Stimulated activated CD4-positive, alpha-beta T cell treated with anti-CD3 and anti-CD28 coated beads, Interleukin-1b, Interleukin-23, amount 100 ng/mL, for 24 hours (primary cell): ENCODE measurements around the gene GUK1.

Experiments used
- DNase-seq, 4 experiments: peaks; one replicate each; pipeline ENCODE4 v3.0.0-alpha.2; 2020; ENCODE audit warnings: low read depth in 4 of 4, low spot score in 1 of 4

Gene GUK1

DNA sequence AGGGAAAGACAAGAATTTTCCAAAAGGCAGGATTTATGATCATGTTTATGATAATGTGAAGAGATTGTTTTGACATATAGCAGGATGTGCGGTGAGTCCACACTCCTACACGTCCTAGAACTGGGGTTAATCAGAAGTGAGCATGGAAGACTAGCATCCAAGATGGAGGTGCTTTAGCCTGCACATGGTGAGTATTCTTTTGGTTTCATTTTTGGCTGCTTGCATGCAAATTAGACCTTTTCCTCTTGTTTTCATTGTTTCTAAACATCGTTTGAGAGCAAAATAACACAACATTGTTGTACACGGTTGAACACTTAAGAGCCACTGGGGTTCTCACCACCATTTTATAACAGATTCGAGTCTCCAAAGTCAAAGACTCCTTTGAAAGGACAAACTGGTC lies 14.9 kb upstream of the GUK1 start:
- DNase-seq, result no peak

- DNase-seq, result no peak
These were observed 8.3 kb upstream of the GUK1 start for GRCh38 chr1:228131766-228132165.

- no peak for DNase-seq
These were observed 5.5 kb upstream of the GUK1 start for GRCh38 chr1:228134591-228134990.

GRCh38 chr1:228136901-228137300 lies 3.2 kb upstream of the GUK1 start:
- DNase-seq, result no peak

- DNase-seq, result no peak
These were observed 611 bp upstream of the GUK1 start for GRCh38 chr1:228139406-228139930.

DNA sequence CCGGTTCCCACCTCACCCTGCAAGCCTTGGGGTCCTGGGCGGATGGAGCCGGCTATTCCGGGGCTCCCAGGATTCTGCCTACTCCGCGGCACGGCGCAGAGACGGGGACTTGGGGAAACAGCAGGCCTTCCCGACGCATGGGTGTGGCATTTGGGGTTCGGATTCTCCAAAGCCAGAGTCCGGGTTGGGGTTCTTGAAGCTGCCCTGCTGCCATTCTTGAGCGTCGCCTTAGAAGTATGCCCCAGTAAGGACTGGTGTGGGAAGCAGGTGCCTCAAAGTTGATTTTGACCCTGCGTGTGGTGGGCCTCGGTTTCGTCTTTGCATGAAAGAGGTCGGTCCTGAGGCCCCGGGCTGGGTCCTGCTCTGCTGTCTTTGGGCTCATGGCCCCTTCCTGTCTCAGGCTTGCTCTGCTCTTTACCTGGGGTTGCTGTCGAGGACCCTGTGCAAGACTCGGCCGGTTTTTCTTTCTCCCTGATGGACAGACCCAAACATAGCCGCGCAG lies 696 bp downstream of the GUK1 start:
- no peak for DNase-seq

DNA sequence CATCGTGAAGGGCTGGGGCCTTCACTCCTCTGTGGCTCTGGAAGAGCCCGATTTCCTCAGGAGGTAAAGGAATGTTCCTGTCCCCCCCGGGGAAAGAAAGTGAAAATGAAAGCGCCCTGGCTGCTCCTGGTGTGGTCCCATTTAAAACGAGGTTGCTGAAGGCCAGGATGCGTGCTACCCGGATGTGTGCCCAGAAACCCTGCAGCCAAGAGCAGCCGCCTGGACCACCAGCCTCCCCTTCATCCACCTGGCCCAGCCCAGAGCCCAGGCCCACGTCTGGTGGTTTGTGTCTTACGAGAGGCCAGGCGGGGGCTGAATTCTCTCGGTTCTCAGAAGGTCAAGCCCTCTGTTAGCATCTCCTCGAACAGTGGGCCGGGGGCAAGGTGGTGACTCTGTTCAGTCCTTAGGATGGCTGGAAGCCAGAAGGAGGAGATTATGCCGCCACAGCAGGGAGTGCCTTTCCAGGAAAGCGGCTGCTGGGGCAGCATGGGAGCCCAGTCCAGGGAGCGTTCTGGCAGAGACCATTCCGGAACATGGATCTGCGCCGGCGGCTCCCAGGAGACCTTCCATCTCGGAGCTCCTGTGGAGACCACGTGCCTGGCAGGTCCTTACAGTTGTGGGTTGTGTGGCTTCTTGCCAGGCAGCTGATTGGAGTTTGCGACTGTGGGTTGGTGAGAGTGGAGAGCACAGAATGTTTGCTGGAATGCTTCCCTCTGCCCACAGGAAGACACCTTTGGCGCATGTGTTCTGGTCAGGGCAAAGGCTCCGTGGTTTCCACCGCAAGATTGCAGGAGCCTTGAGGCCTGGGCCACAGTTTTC lies 1.4 kb downstream of the GUK1 start:
- DNase-seq, result no peak

- no peak for DNase-seq
These were observed 2.1 kb downstream of the GUK1 start for GRCh38 chr1:228142155-228142691.

DNA sequence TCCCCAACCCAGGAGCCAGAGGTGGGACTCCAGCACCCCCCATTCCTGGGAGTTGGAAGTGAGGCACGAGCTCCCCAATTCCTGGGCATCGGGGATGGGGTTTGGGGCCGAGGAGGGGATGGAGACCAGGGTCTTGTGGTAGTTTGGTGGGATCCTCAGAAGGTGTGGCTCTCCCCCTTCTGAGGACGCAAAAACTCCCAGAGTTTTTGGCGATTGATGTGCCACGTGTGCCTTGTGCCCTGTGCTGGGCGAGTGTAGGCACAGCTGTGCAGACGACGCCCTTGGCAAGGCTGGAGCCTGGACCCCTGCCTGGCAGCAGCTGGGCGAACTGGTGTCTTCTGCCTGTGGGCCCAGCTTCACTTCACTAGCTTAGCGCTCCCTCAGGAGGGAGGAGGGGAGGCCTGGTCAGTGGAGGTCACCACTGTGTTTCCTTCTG lies 2.6 kb downstream of the GUK1 start:
- no peak for DNase-seq

DNA sequence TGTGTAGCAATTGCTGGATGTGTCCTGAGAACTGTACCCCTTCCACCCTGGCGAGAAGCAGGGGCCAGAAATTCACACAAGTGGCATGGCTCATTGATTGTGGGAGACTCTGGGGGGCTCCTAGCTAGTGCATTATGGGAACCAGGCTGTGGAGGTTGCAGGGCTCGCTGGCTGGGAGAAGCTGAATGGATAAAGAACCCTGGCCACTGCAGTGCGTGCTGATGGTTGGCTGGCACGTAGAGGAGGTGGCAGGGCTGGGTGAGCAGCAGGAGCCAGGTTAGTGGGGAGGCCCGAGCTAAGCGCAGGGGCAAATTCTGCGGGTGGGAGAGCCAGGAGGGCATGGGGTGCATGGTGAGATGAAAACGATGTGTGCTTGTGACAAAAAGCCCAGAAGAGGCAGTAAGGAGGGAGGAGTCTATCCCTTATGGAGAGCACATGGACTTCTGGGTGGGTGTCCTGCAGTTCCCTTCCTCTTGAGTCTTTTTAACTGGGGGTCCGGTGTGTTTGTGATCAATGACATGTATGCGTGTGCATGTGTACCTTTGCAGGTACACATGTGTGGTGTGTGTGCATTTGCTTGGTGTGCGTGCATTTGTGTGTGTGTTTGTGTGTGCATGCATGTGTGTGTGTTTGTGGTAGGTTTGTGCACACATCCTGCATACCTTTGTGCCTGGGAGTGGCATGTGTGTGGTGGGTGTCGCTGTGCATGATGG lies 3.6 kb downstream of the GUK1 start:
- DNase-seq, result no peak

- DNase-seq, result no peak
These were observed 4.3 kb downstream of the GUK1 start for GRCh38 chr1:228144193-228144992.

DNA sequence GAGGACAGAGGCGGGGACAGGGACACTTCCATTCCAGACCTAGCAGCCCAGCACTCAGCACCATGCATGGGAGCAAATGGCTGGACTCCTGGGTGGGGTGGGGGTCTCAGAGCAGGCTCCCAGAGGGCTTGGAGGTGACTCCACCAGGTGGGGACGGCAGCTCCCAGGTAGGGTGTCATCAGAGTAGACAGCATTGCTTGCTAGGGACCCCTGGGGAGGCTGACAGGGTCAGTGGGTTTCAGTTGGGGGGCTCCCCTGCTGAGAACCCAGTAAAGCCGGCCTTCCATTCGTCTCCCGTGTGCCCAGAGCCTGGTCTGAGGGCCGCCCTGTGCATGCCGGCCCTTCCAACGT lies 4.9 kb downstream of the GUK1 start:
- no peak for DNase-seq

DNA sequence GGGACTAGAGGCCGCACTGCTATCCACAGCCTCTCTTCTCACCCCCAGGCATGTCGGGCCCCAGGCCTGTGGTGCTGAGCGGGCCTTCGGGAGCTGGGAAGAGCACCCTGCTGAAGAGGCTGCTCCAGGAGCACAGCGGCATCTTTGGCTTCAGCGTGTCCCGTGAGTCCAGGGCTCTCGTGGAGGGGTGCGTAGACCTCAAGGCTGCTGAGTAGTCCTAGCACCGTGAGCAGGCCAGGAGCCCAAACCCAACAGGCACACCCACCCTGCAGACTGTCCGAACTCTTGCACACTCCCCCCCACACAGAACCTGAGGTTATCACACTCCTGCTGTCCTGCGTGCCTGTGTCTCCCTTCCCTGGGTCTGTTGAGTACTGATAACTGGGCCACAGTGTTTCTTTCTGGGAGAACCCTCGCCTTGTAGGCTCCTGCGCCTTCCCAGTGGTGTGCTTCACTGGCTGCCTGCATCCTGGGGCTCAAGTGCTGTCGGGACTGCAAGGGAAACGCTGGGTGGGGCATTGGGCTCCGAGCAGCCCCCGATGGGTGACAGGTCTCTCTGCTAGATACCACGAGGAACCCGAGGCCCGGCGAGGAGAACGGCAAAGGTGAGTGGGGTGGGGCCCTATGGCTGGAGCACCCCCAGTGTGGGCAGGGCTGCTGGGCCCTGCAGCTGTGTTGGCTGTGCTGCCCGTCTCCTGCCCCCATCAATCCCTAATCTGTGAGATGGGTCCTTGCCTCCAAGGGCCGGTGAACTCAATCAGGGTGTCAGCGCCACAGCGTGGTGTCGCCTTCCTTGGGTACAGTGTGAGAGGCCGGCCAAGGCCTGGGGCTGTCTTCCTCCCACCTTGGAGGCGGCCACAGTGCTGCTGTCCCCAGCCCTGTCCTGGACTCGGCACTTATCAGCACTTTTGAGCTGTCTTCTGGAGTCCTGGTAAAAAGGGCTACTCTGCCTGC lies 5.7 kb downstream of the GUK1 start:
- no peak for DNase-seq

GRCh38 chr1:228146417-228147150 lies 6.5 kb downstream of the GUK1 start:
- DNase-seq, result no peak

GRCh38 chr1:228147151-228147693 lies 7.1 kb downstream of the GUK1 start:
- DNase-seq, result no peak

DNA sequence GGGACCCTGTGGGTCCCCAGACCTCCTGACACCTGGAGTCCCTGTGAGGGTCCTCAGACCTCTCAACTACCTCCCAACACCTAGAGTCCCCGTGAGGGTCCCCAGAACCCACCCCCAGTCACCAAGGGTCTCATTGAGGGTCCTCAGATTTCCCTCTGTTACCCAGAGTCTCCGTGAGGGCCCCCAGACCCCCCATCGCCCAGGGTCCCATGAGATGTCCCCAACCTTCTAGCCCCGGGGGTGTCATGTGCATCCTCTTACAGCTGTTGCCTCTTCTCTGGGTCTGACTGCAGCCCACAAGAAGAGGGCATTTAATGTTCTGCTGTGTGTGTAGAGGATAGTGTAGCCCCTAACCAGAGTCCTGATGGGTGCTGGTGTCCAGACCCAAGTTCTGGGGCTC lies 7.7 kb downstream of the GUK1 start:
- DNase-seq, result no peak

DNA sequence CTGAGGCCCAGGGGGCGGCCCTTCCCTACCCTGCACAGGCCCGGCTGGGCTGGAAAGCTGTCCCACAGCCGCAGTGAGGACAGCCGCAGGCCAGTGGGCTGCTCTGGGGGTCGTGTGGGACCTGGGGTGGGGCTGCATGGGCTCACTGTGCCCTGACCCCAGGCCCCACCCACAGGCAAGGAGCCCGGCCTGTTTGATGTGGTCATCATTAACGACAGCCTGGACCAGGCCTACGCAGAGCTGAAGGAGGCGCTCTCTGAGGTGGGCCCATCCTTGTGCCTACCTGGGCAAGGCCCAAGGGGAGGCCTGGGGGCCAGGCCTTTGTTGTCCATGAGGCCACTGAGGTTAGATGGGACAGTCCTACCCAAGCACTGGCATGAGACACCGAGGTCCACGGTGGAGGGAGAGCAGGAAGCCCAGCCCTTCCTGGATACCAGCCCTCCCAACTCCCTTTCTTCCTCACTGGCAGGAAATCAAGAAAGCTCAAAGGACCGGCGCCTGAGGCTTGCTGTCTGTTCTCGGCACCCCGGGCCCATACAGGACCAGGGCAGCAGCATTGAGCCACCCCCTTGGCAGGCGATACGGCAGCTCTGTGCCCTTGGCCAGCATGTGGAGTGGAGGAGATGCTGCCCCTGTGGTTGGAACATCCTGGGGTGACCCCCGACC lies 8.2 kb downstream of the GUK1 start:
- no peak for DNase-seq

DNA sequence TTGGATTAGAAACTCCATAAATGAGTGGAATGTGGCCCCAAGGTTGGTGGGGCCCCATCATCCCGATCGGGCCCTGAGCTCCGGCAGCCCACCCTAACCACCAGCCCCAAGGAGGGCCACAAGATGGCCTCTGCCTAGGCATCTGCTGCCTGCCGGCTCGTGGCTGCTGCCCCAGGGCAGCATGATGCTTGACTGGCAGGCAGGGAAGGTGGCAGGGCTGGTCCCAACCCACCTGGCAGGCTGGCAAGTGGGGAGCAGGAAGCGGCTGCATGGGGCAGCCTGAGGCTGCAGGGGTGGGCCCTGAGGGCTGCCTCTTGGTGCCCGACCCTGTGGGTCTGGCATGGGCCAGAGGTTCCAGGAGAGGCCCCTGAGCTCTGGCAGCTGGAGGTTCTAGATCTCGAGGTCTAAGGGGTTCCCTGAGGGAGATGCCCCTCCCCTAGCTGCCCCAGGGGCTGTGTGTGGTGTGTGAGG lies 8.9 kb downstream of the GUK1 start:
- no peak for DNase-seq
